ENCODE data around the gene CHP2.

Gene CHP2

GRCh38 chr16:23757937-23758619 is 3.3 kb downstream of the CHP2 start:
- DNase-seq: no peak
- Histone ChIP-seq H3K4me1 (ENCODE audit: low read length) (no peaks in the 10 kb centered on the region), H3K4me2 (ENCODE audit: low read depth, low read length) (no peak overlapping the region), H3K9me3 (replicated peaks; ENCODE audit: insufficient read depth, low read length) (no peaks in the 10 kb centered on the region), H3K79me2 (ENCODE audit: low read length) (no peaks in the 10 kb centered on the region), H3K9me2 (replicated peaks; ENCODE audit: insufficient read depth, low read length) (no peaks in the 10 kb centered on the region), H3K27ac (ENCODE audit: low read length) (no peak overlapping the region), H3K9ac (ENCODE audit: low read length) (no peak overlapping the region), H3F3A (ENCODE audit: insufficient read depth, low read length) (no peaks in the 10 kb centered on the region), H2AFZ (ENCODE audit: low read length) (no peak overlapping the region), H3K36me3 (replicated peaks; ENCODE audit: insufficient read depth, low read length) (no peaks in the 10 kb centered on the region), H3K4me3 (ENCODE audit: low read length) (no peak overlapping the region), H4K20me1 (ENCODE audit: insufficient read depth, low read length) (no peaks in the 10 kb centered on the region), H3K27me3 (replicated peaks; ENCODE audit: insufficient read depth, low read length) (no peaks in the 10 kb centered on the region)
- TF ChIP-seq CTCF (IDR thresholded peaks at IDR 0.05; ENCODE audit: low read length) (no peak), EZH2 (optimal IDR thresholded peaks at IDR 0.05; ENCODE audit: low read depth, low read length) (no peak)

GRCh38 chr16:23765933-23766332 is 11.1 kb downstream of the CHP2 start:
- H3K27ac ChIP-seq (ENCODE audit: low read length): no peak overlapping the region
- H3K4me2 ChIP-seq (ENCODE audit: low read depth, low read length): no peak overlapping the region
- H3K9ac ChIP-seq (ENCODE audit: low read length): no peak overlapping the region
- H3K4me3 ChIP-seq (ENCODE audit: low read length): no peak overlapping the region
- no peak overlapping the region for H2AFZ ChIP-seq (ENCODE audit: low read length)
- DNase-seq: no peak
- no peaks in the 10 kb centered on the region for H3K27me3 ChIP-seq (replicated peaks; ENCODE audit: insufficient read depth, low read length)
- no peaks in the 10 kb centered on the region for H3K4me1 ChIP-seq (ENCODE audit: low read length)
- H3K9me2 ChIP-seq (replicated peaks; ENCODE audit: insufficient read depth, low read length): no peaks in the 10 kb centered on the region
- no peaks in the 10 kb centered on the region for H3K9me3 ChIP-seq (replicated peaks; ENCODE audit: insufficient read depth, low read length)
- no peaks in the 10 kb centered on the region for H4K20me1 ChIP-seq (ENCODE audit: insufficient read depth, low read length)
- H3K36me3 ChIP-seq (replicated peaks; ENCODE audit: insufficient read depth, low read length): no peaks in the 10 kb centered on the region
- TF ChIP-seq EZH2 (optimal IDR thresholded peaks at IDR 0.05; ENCODE audit: low read depth, low read length) (no peak), EZH2phosphoT487 (IDR thresholded peaks at IDR 0.05; ENCODE audit: low read length) (no peak), CTCF (IDR thresholded peaks at IDR 0.05; ENCODE audit: low read length) (no peak)
- H3F3A ChIP-seq (ENCODE audit: insufficient read depth, low read length): no peaks in the 10 kb centered on the region
- no peaks in the 10 kb centered on the region for H3K79me2 ChIP-seq (ENCODE audit: low read length)

- no peaks in the 10 kb centered on the region for H3K36me3 ChIP-seq (replicated peaks; ENCODE audit: insufficient read depth, low read length)
- no peak overlapping the region for H2AFZ ChIP-seq (ENCODE audit: low read length)
- no peaks in the 10 kb centered on the region for H3K9me2 ChIP-seq (replicated peaks; ENCODE audit: insufficient read depth, low read length)
- H3K27ac ChIP-seq (ENCODE audit: low read length): no peak overlapping the region
- TF ChIP-seq EZH2phosphoT487 (IDR thresholded peaks at IDR 0.05; ENCODE audit: low read length) (no peak), EZH2 (optimal IDR thresholded peaks at IDR 0.05; ENCODE audit: low read depth, low read length) (no peak), CTCF (IDR thresholded peaks at IDR 0.05; ENCODE audit: low read length) (no peak)
- H3K4me1 ChIP-seq (ENCODE audit: low read length): no peaks in the 10 kb centered on the region
- no peaks in the 10 kb centered on the region for H3K9me3 ChIP-seq (replicated peaks; ENCODE audit: insufficient read depth, low read length)
- no peaks in the 10 kb centered on the region for H3F3A ChIP-seq (ENCODE audit: insufficient read depth, low read length)
- H3K9ac ChIP-seq (ENCODE audit: low read length): no peak overlapping the region
- no peaks in the 10 kb centered on the region for H4K20me1 ChIP-seq (ENCODE audit: insufficient read depth, low read length)
- H3K4me2 ChIP-seq (ENCODE audit: low read depth, low read length): no peak overlapping the region
- no peak for DNase-seq
- H3K79me2 ChIP-seq (ENCODE audit: low read length): no peaks in the 10 kb centered on the region
- H3K27me3 ChIP-seq (replicated peaks; ENCODE audit: insufficient read depth, low read length): no peaks in the 10 kb centered on the region
- no peak overlapping the region for H3K4me3 ChIP-seq (ENCODE audit: low read length)
Observed at GRCh38 chr16:23768581-23768980, 13.8 kb downstream of the CHP2 start.
